Measurements from ENCODE around the gene ZNF618. TPM values are rescaled to one million over a fixed set of nuclear protein-coding genes. Genes with fewer than 3 reads are reported as not detected.
A peak's percentile ranks its signal among the peaks of the same experiment; 100 is the strongest.
"Not testable (repeated sequence)": the region's sequence is repeated elsewhere in the genome, so short reads cannot be mapped to it uniquely, and the experiment has no call there.

Gene ZNF618
- total and polyA plus RNA-seq, 2 donors: 3.0 to 7.8 TPM

- H3K4me1 ChIP-seq (ENCODE audit: insufficient read depth): no peaks in the 10 kb centered on the region
- H3K4me3 ChIP-seq (ENCODE audit: low read depth, low read length): no peak overlapping the region
- no peaks in the 10 kb centered on the region for H3K36me3 ChIP-seq (ENCODE audit: insufficient read depth)
- no peak for DNase-seq (ENCODE audit: extremely low spot score)
- 82% methylated on average over 8 of the region's 8 CpGs for WGBS
- no peak overlapping the region for H3K27ac ChIP-seq (ENCODE audit: low read depth)
Observed at GRCh38 chr9:113990570-113990907, 114.4 kb downstream of the ZNF618 start.

GRCh38 chr9:113990975-113991471 is 114.9 kb downstream of the ZNF618 start:
- H3K4me1 ChIP-seq (ENCODE audit: insufficient read depth): no peaks in the 10 kb centered on the region
- WGBS: 88% methylated on average over 5 of the region's 5 CpGs
- no peaks in the 10 kb centered on the region for H3K36me3 ChIP-seq (ENCODE audit: insufficient read depth)
- H3K4me3 ChIP-seq (ENCODE audit: low read depth, low read length): no peak overlapping the region
- H3K27ac ChIP-seq (ENCODE audit: low read depth): no peak overlapping the region
- DNase-seq (ENCODE audit: extremely low spot score): no peak

GRCh38 chr9:113991714-113992113 is 115.6 kb downstream of the ZNF618 start:
- Histone ChIP-seq H3K36me3 (ENCODE audit: insufficient read depth) (no peaks in the 10 kb centered on the region), H3K4me1 (ENCODE audit: insufficient read depth) (no peaks in the 10 kb centered on the region)
- WGBS: 97% methylated on average over 3 of the region's 3 CpGs

GRCh38 chr9:113992276-113992951 is 116.3 kb downstream of the ZNF618 start:
- no peaks in the 10 kb centered on the region for H3K36me3 ChIP-seq (ENCODE audit: insufficient read depth)
- no peaks in the 10 kb centered on the region for H3K4me1 ChIP-seq (ENCODE audit: insufficient read depth)
- DNase-seq (ENCODE audit: extremely low spot score): no peak
- no peak overlapping the region for H3K27ac ChIP-seq (ENCODE audit: low read depth)
- no peak overlapping the region for H3K4me3 ChIP-seq (ENCODE audit: low read depth, low read length)
- 78% methylated on average over 15 of the region's 15 CpGs for WGBS

More at GRCh38 chr9:113991714-113992113, 115.6 kb downstream of the ZNF618 start:
- no peak for DNase-seq (ENCODE audit: extremely low spot score)
- Histone ChIP-seq H3K4me3 (ENCODE audit: low read depth, low read length) (no peak overlapping the region), H3K27ac (ENCODE audit: low read depth) (no peak overlapping the region)

- no peak overlapping the region for H3K4me3 ChIP-seq (ENCODE audit: low read depth, low read length)
- DNase-seq (ENCODE audit: extremely low spot score): no peak
- H3K36me3 ChIP-seq (ENCODE audit: insufficient read depth): no peaks in the 10 kb centered on the region
- WGBS: 74% methylated on average over 6 of the region's 6 CpGs
- H3K27ac ChIP-seq (ENCODE audit: low read depth): no peak overlapping the region
- no peaks in the 10 kb centered on the region for H3K4me1 ChIP-seq (ENCODE audit: insufficient read depth)
Observed at GRCh38 chr9:113992994-113993393, 116.9 kb downstream of the ZNF618 start.

GRCh38 chr9:113993838-113994540 is 117.9 kb downstream of the ZNF618 start:
- WGBS: 34% methylated on average over 14 of the region's 14 CpGs

GRCh38 chr9:113995401-113995800 is 119.3 kb downstream of the ZNF618 start:
- H3K4me1 ChIP-seq (ENCODE audit: insufficient read depth): no peaks in the 10 kb centered on the region
- H3K4me3 ChIP-seq (ENCODE audit: low read depth, low read length): no peak overlapping the region
- no peaks in the 10 kb centered on the region for H3K36me3 ChIP-seq (ENCODE audit: insufficient read depth)
- WGBS: 66% methylated on average over 4 of the region's 4 CpGs
- no peak for DNase-seq (ENCODE audit: extremely low spot score)
- H3K27ac ChIP-seq (ENCODE audit: low read depth): no peak overlapping the region

More at GRCh38 chr9:113993838-113994540, 117.9 kb downstream of the ZNF618 start:
- H3K4me1 ChIP-seq (ENCODE audit: insufficient read depth): no peaks in the 10 kb centered on the region
- H3K4me3 ChIP-seq (ENCODE audit: low read depth, low read length): no peak overlapping the region
- H3K36me3 ChIP-seq (ENCODE audit: insufficient read depth): no peaks in the 10 kb centered on the region
- peak; percentile 21 for DNase-seq (ENCODE audit: extremely low spot score)
- H3K27ac ChIP-seq (ENCODE audit: low read depth): no peak overlapping the region

GRCh38 chr9:113995963-113996362 is 119.9 kb downstream of the ZNF618 start:
- 86% methylated on average over 3 of the region's 3 CpGs for WGBS

GRCh38 chr9:113996531-113997001 is 120.5 kb downstream of the ZNF618 start:
- H3K4me1 ChIP-seq (ENCODE audit: insufficient read depth): no peaks in the 10 kb centered on the region
- 97% methylated on average over 6 of the region's 6 CpGs for WGBS
- H3K4me3 ChIP-seq (ENCODE audit: low read depth, low read length): no peak overlapping the region
- H3K27ac ChIP-seq (ENCODE audit: low read depth): no peak overlapping the region
- H3K36me3 ChIP-seq (ENCODE audit: insufficient read depth): no peaks in the 10 kb centered on the region
- DNase-seq (ENCODE audit: extremely low spot score): no peak

More at GRCh38 chr9:113995963-113996362, 119.9 kb downstream of the ZNF618 start:
- DNase-seq (ENCODE audit: extremely low spot score): no peak
- no peaks in the 10 kb centered on the region for H3K4me1 ChIP-seq (ENCODE audit: insufficient read depth)
- no peak overlapping the region for H3K27ac ChIP-seq (ENCODE audit: low read depth)
- H3K36me3 ChIP-seq (ENCODE audit: insufficient read depth): no peaks in the 10 kb centered on the region
- H3K4me3 ChIP-seq (ENCODE audit: low read depth, low read length): no peak overlapping the region

GRCh38 chr9:113997064-113997463 is 121.0 kb downstream of the ZNF618 start:
- H3K27ac ChIP-seq (ENCODE audit: low read depth); H3K4me3 ChIP-seq (ENCODE audit: low read depth, low read length); H3K36me3 ChIP-seq (ENCODE audit: insufficient read depth); H3K4me1 ChIP-seq (ENCODE audit: insufficient read depth); DNase-seq (ENCODE audit: extremely low spot score): not testable (repeated sequence)
- WGBS: 98% methylated on average over 3 of the region's 3 CpGs

GRCh38 chr9:113997610-113998009 is 121.5 kb downstream of the ZNF618 start:
- no peak for DNase-seq (ENCODE audit: extremely low spot score)
- Histone ChIP-seq H3K4me3 (ENCODE audit: low read depth, low read length) (no peak overlapping the region), H3K36me3 (ENCODE audit: insufficient read depth) (no peaks in the 10 kb centered on the region), H3K27ac (ENCODE audit: low read depth) (no peak overlapping the region), H3K4me1 (ENCODE audit: insufficient read depth) (no peaks in the 10 kb centered on the region)
- 90% methylated on average over 5 of the region's 5 CpGs for WGBS

GRCh38 chr9:113998114-113998513 is 122.0 kb downstream of the ZNF618 start:
- no peak for DNase-seq (ENCODE audit: extremely low spot score)
- no peak overlapping the region for H3K4me3 ChIP-seq (ENCODE audit: low read depth, low read length)
- no peaks in the 10 kb centered on the region for H3K4me1 ChIP-seq (ENCODE audit: insufficient read depth)
- WGBS: 94% methylated on average over 11 of the region's 11 CpGs
- H3K27ac ChIP-seq (ENCODE audit: low read depth): no peak overlapping the region
- H3K36me3 ChIP-seq (ENCODE audit: insufficient read depth): no peaks in the 10 kb centered on the region

GRCh38 chr9:113998525-113999255 is 122.6 kb downstream of the ZNF618 start:
- H3K4me1 ChIP-seq (ENCODE audit: insufficient read depth): no peaks in the 10 kb centered on the region
- no peak for DNase-seq (ENCODE audit: extremely low spot score)
- H3K4me3 ChIP-seq (ENCODE audit: low read depth, low read length): no peak overlapping the region
- 82% methylated on average over 16 of the region's 16 CpGs for WGBS
- H3K27ac ChIP-seq (ENCODE audit: low read depth): no peak overlapping the region
- H3K36me3 ChIP-seq (ENCODE audit: insufficient read depth): no peaks in the 10 kb centered on the region
